GM06990 (cell line): Measurements from ENCODE around the gene NUDT7.

Experiments used
- DNase-seq: peaks from one replicate; pipeline ENCODE4 v3.0.0-alpha.2; 2011; ENCODE audit not compliant: insufficient read length; ENCODE audit errors: extremely low read depth
- H3K27me3 ChIP-seq: replicated peaks from 2 replicates; pipeline ENCODE4 v1.6.0; 2011; ENCODE audit warnings: low read length; ENCODE audit not compliant: control insufficient read depth, insufficient read depth
- H3K36me3 ChIP-seq: 2 replicates; pipeline ENCODE4 v1.5.1; 2011; ENCODE audit warnings: low read length; ENCODE audit not compliant: control insufficient read depth, insufficient read depth
- H3K4me3 ChIP-seq: replicated peaks from 2 replicates; pipeline ENCODE4 v1.5.1; 2011; ENCODE audit warnings: low read depth, mild to moderate bottlenecking, control low read depth, low read length
- CTCF ChIP-seq: IDR thresholded peaks from 2 replicates; pipeline ENCODE4 v1.5.1; 2011; ENCODE audit warnings: low read length, control low read depth, mild to moderate bottlenecking, inconsistent platforms; ENCODE audit not compliant: insufficient read depth, poor library complexity, severe bottlenecking

NUDT7 gene

GRCh38 chr16:77767211-77767610 is 44.9 kb downstream of the NUDT7 start:
- Histone ChIP-seq H3K27me3 (no peaks in the 10 kb centered on the region; the same call in 1 of the 2 replicates), H3K4me3 (no peak overlapping the region), H3K36me3 (no peaks in the 10 kb centered on the region)
- no peak for DNase-seq
- TF ChIP-seq CTCF: no peak

- DNase-seq: no peak
- no peak overlapping the region for H3K4me3 ChIP-seq
- no peak for TF ChIP-seq CTCF
- H3K27me3 ChIP-seq: no peaks in the 10 kb centered on the region; the same call in 1 of the 2 replicates
- H3K36me3 ChIP-seq: no peaks in the 10 kb centered on the region
These were observed 45.5 kb downstream of the NUDT7 start for GRCh38 chr16:77767826-77768225.

DNA sequence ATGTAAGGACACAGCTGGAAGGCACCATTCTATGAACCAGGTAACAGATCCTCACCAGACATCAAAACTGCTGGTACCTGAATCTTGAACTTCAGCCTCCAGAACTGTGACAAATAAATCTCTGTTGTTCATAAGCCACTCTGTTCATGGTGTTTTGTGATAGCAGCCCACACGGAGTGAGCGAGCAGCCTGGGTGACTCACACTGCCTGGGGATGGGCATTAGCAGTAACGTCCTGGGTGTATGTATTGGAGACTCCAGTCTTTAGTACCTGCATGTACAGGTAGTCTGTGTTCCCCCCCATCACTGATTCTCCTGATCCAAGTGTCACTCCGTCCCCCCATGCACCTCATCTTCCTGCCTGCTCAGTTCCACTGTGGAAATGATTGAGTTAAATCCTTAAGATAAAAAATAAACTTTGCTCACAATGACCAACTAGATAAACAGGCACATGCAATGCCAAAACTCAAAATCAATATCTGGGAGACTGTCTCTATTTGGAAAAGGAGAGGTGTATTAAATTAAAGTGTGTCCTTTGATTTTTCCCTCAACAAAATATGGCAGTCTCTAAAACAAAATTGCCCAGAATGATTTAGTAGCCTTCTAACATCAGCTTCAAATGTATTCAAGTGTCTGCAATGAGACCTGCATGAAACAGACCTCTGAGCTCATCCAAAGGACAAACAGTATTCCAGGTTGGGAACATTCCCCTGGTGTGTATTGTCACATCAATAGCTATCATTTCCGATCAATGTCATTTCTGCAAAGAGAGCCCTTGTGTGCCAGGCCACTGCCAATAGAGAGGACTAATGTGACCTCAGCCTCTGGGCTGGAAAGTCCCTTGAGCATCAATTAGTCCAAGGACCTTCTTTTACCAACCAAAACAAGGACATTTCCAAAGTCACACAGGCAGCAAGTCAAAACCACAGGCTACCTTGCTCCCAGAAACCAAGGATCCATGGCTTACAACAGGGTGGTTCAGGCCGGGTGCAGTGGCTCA is 53.9 kb downstream of the NUDT7 start:
- TF ChIP-seq CTCF: no peak
- Histone ChIP-seq H3K4me3 (no peak overlapping the region), H3K36me3 (no peaks in the 10 kb centered on the region), H3K27me3 (no peaks in the 10 kb centered on the region)
- no peak for DNase-seq

DNA sequence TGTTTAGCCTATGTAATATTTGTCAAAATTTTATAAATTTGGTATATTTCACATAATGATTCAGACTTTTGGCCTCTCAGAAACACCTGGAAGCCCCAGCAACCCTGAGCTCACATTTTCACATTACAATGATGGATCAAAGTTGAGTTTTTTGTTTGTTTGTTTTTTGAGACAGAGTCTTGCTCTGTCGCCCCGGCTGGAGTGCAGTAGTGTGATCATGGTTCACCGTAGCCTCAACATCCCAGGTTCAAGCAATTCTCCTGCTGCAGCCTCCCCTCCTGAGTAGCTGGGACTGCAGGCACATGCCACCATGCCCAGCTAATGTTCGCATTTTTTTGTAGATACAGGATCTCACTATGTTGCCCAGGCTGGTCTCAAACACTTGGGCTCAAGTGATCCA is 55.4 kb downstream of the NUDT7 start:
- Histone ChIP-seq H3K27me3 (no peaks in the 10 kb centered on the region), H3K4me3 (no peak overlapping the region), H3K36me3 (no peaks in the 10 kb centered on the region)
- TF ChIP-seq CTCF: no peak
- DNase-seq: no peak

GRCh38 chr16:77780378-77780837 is 58.1 kb downstream of the NUDT7 start:
- no peak overlapping the region for H3K4me3 ChIP-seq
- TF ChIP-seq CTCF: no peak
- DNase-seq: no peak

More at GRCh38 chr16:77780378-77780837, 58.1 kb downstream of the NUDT7 start:
- Histone ChIP-seq H3K27me3 (no peaks in the 10 kb centered on the region), H3K36me3 (no peaks in the 10 kb centered on the region)
